Ureter (tissue), 1 donor: ENCODE data around the gene TAS2R4. TPM values are rescaled to one million over a fixed set of nuclear protein-coding genes. Genes with fewer than 3 reads are reported as not detected.
"Not testable (repeated sequence)": the region's sequence is repeated elsewhere in the genome, so short reads cannot be mapped to it uniquely, and the experiment has no call there.

Source experiments
- DNase-seq: peaks from one replicate; pipeline ENCODE4 v3.0.0-alpha.2; 2020; ENCODE audit warnings: low spot score
- total RNA-seq: library from RNA; stranded (reverse); gene quantifications from one replicate; pipeline ENCODE4 v1.2.4, GENCODE V29; 2023
- donor health status: DM: yes; HTN: yes; CAD: no.

Gene TAS2R4
- total RNA-seq: 4.7 TPM

GRCh38 chr7:141776374-141776773, at the start of gene TAS2R4:
Gene TAS2R4, plus strand, starts transcription at chr7:141776674. Its CDS starts 1,815 bp downstream, at chr7:141778489.
- DNase-seq: no peak

GRCh38 chr7:141729020-141729419, 47.5 kb upstream of the TAS2R4 start:
- DNase-seq: no peak

GRCh38 chr7:141731476-141732149, 44.9 kb upstream of the TAS2R4 start:
- DNase-seq: no peak

- DNase-seq: no peak
These were observed 39.2 kb upstream of the TAS2R4 start for GRCh38 chr7:141737118-141737835.

GRCh38 chr7:141737836-141738591, 38.5 kb upstream of the TAS2R4 start, which contains the start of gene SSBP1:
Gene SSBP1, plus strand, starts transcription at chr7:141738358. Its CDS starts 809 bp downstream, at chr7:141739167.
- peak; percentile 94 for DNase-seq

GRCh38 chr7:141738592-141739013, 37.9 kb upstream of the TAS2R4 start:
- no peak for DNase-seq

- DNase-seq: no peak
These were observed 37.2 kb upstream of the TAS2R4 start for GRCh38 chr7:141739250-141739649.

- no peak for DNase-seq
These were observed 34.2 kb upstream of the TAS2R4 start for GRCh38 chr7:141742229-141742628.

GRCh38 chr7:141744131-141744530, 32.3 kb upstream of the TAS2R4 start:
- no peak for DNase-seq

GRCh38 chr7:141748396-141748795, 28.1 kb upstream of the TAS2R4 start:
- DNase-seq: no peak

GRCh38 chr7:141751904-141752303, 24.6 kb upstream of the TAS2R4 start:
- not testable (repeated sequence) for DNase-seq

GRCh38 chr7:141752634-141753033, 23.8 kb upstream of the TAS2R4 start:
- DNase-seq: no peak

GRCh38 chr7:141754939-141755338, 21.5 kb upstream of the TAS2R4 start:
- no peak for DNase-seq

- DNase-seq: no peak
These were observed 12.7 kb upstream of the TAS2R4 start, which contains the start of gene TAS2R3 for GRCh38 chr7:141763797-141764196. Gene TAS2R3, plus strand, starts transcription at chr7:141764097. Its CDS starts 62 bp downstream, at chr7:141764159.

- DNase-seq: not testable (repeated sequence)
These were observed 6.3 kb upstream of the TAS2R4 start for GRCh38 chr7:141770083-141770583.

GRCh38 chr7:141785706-141786552, 9.5 kb downstream of the TAS2R4 start:
- no peak for DNase-seq

- DNase-seq: no peak
These were observed 11.8 kb downstream of the TAS2R4 start for GRCh38 chr7:141788296-141788695.

- no peak for DNase-seq
These were observed 13.4 kb downstream of the TAS2R4 start, which contains the start of gene TAS2R5 for GRCh38 chr7:141789917-141790316. Gene TAS2R5, plus strand, starts transcription at chr7:141790217. Its CDS starts 145 bp downstream, at chr7:141790362.

- no peak for DNase-seq
These were observed 16.1 kb downstream of the TAS2R4 start for GRCh38 chr7:141792526-141792925.

- no peak for DNase-seq
These were observed 43.6 kb downstream of the TAS2R4 start for GRCh38 chr7:141820067-141820466.

- not testable (repeated sequence) for DNase-seq
These were observed 46.0 kb downstream of the TAS2R4 start for GRCh38 chr7:141822432-141822831.
